ENCODE data around the gene GGT5.

GGT5 gene

DNA sequence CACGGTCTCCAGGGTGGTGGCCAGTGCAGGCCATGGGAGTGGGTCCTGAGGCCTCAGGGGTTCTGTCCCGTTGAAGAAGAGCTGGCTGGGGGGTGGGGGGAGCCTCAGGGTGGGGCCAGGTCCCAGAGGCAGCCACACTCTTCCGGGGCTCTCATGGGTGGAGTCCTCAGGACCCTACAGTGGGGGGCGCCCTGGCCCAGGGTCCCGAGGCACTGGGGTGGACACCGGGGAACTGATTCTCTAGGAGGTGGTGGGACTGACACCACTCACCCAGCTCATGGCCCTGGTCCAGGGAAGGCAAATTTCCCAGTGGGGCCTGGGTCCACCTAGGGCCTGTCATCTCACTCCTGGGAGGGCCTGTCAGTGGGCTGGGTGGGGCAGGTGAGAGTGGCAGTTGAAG is 12.8 kb downstream of the GGT5 start:
- no peak overlapping the region for H3K4me3 ChIP-seq (ENCODE audit: low read length in 2 of 2)
- H2BK12ac ChIP-seq (ENCODE audit: low read length) = no peak overlapping the region
- no peak overlapping the region for H3K18ac ChIP-seq (ENCODE audit: low read length)
- no peaks in the 10 kb centered on the region for H3K79me1 ChIP-seq (ENCODE audit: low read depth, low read length)
- H2BK120ac ChIP-seq (ENCODE audit: low read depth, low read length) = no peak overlapping the region
- DNase-seq (ENCODE audit: low spot score) = no peak
- H3K23ac ChIP-seq (ENCODE audit: low read depth, low read length, poor library complexity) = no peak overlapping the region
- no peak overlapping the region for H2AFZ ChIP-seq (ENCODE audit: low read length)
- H3K9me3 ChIP-seq (replicated peaks in 1 of 2; ENCODE audit: control insufficient read depth in 2 of 2, insufficient read depth in 1 of 2, low read depth in 1 of 2, low read length in 2 of 2) = no peaks in the 10 kb centered on the region
- H3K36me3 ChIP-seq (replicated peaks in 1 of 2; ENCODE audit: control insufficient read depth in 2 of 2, insufficient read depth in 2 of 2, low read length in 2 of 2) = no peaks in the 10 kb centered on the region
- H3K4me1 ChIP-seq (ENCODE audit: control insufficient read depth in 2 of 2, insufficient read depth in 1 of 2, low read depth in 1 of 2, low read length in 2 of 2) = peaks cover 0 to 2% of the 10 kb centered on the region in 2 donors
- peak overlapping the region; percentile 2 for H2BK5ac ChIP-seq (ENCODE audit: low read length)
- no peak overlapping the region for H4K91ac ChIP-seq (ENCODE audit: low read depth, low read length, poor library complexity)
- H3K4me2 ChIP-seq (ENCODE audit: insufficient read depth, low read length, poor library complexity, severe bottlenecking) = no peak overlapping the region
- no peak overlapping the region for H3K4ac ChIP-seq (ENCODE audit: low read length)
- no peak overlapping the region for H2BK15ac ChIP-seq (ENCODE audit: low read length)
- H3K9ac ChIP-seq (ENCODE audit: low read depth, low read length, poor library complexity) = no peak overlapping the region
- H4K8ac ChIP-seq (ENCODE audit: low read depth, low read length) = no peak overlapping the region
- H3K27me3 ChIP-seq (ENCODE audit: control insufficient read depth in 3 of 3, insufficient read depth in 3 of 3, low read depth in 1 of 3, low read length in 3 of 3) = no peaks in the 10 kb centered on the region
- no peak overlapping the region for H2AK5ac ChIP-seq (ENCODE audit: low read depth, low read length)
- H3K14ac ChIP-seq (ENCODE audit: low read length) = no peak overlapping the region
- H3K27ac ChIP-seq (replicated peaks; ENCODE audit: low read length) = no peak overlapping the region
- WGBS, 2 donors (ENCODE audit: extremely low coverage in 2 of 2, insufficient read length in 2 of 2, insufficient replicate concordance in 1 of 2) = no CpG with 5 or more reads among the region's 6 CpGs

DNA sequence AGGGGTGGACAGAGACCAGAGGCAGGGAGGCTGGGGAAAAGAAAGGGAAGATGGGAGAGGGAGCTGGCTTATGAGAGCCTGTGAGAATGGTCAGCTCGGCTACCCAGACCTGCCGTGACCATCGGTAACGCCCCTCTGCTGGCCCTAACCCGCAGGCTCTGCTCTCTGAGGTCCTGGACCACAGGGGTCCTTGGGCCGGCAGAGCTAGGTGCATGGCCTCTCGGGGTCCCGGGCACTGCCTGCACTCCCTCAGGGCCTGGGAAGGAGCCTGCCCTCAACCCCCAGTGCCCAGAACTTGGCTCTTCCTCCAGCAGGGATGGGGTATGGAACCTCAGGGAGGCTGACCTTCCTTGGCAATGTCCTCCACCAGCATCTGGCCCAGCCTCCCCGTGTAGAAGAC is 13.2 kb downstream of the GGT5 start:
- no peaks in the 10 kb centered on the region for H3K27me3 ChIP-seq (ENCODE audit: control insufficient read depth in 3 of 3, insufficient read depth in 3 of 3, low read depth in 1 of 3, low read length in 3 of 3)
- H3K18ac ChIP-seq (ENCODE audit: low read length) = no peak overlapping the region
- DNase-seq (ENCODE audit: low spot score) = no peak
- no peak overlapping the region for H3K9ac ChIP-seq (ENCODE audit: low read depth, low read length, poor library complexity)
- no peaks in the 10 kb centered on the region for H3K36me3 ChIP-seq (replicated peaks in 1 of 2; ENCODE audit: control insufficient read depth in 2 of 2, insufficient read depth in 2 of 2, low read length in 2 of 2)
- H2AK5ac ChIP-seq (ENCODE audit: low read depth, low read length) = peak overlapping the region; percentile 69
- no peak overlapping the region for H3K4ac ChIP-seq (ENCODE audit: low read length)
- WGBS, 2 donors (ENCODE audit: extremely low coverage in 2 of 2, insufficient read length in 2 of 2, insufficient replicate concordance in 1 of 2) = no CpG with 5 or more reads among the region's 9 CpGs
- no peak overlapping the region for H3K14ac ChIP-seq (ENCODE audit: low read length)
- H2BK15ac ChIP-seq (ENCODE audit: low read length) = no peak overlapping the region
- H3K4me1 ChIP-seq (ENCODE audit: control insufficient read depth in 2 of 2, insufficient read depth in 1 of 2, low read depth in 1 of 2, low read length in 2 of 2) = peaks cover 0 to 2% of the 10 kb centered on the region in 2 donors
- no peak overlapping the region for H3K23ac ChIP-seq (ENCODE audit: low read depth, low read length, poor library complexity)
- no peak overlapping the region for H3K4me2 ChIP-seq (ENCODE audit: insufficient read depth, low read length, poor library complexity, severe bottlenecking)
- H4K91ac ChIP-seq (ENCODE audit: low read depth, low read length, poor library complexity) = no peak overlapping the region
- H3K79me1 ChIP-seq (ENCODE audit: low read depth, low read length) = no peaks in the 10 kb centered on the region
- no peak overlapping the region for H2BK5ac ChIP-seq (ENCODE audit: low read length)
- no peak overlapping the region for H4K8ac ChIP-seq (ENCODE audit: low read depth, low read length)
- H2AFZ ChIP-seq (ENCODE audit: low read length) = no peak overlapping the region
- H2BK120ac ChIP-seq (ENCODE audit: low read depth, low read length) = no peak overlapping the region
- no peak overlapping the region for H3K27ac ChIP-seq (replicated peaks; ENCODE audit: low read length)
- no peak overlapping the region for H3K4me3 ChIP-seq (ENCODE audit: low read length in 2 of 2)
- H3K9me3 ChIP-seq (replicated peaks in 1 of 2; ENCODE audit: control insufficient read depth in 2 of 2, insufficient read depth in 1 of 2, low read depth in 1 of 2, low read length in 2 of 2) = no peaks in the 10 kb centered on the region
- H2BK12ac ChIP-seq (ENCODE audit: low read length) = no peak overlapping the region

- Histone ChIP-seq H2BK12ac (ENCODE audit: low read length) (no peak overlapping the region), H3K23ac (ENCODE audit: low read depth, low read length, poor library complexity) (no peak overlapping the region), H4K91ac (ENCODE audit: low read depth, low read length, poor library complexity) (no peak overlapping the region), H3K4me2 (ENCODE audit: insufficient read depth, low read length, poor library complexity, severe bottlenecking) (no peak overlapping the region), H3K14ac (ENCODE audit: low read length) (peak overlapping the region; percentile 23), H2AK5ac (ENCODE audit: low read depth, low read length) (peak overlapping the region; percentile 69), H2BK5ac (ENCODE audit: low read length) (no peak overlapping the region), H3K9ac (ENCODE audit: low read depth, low read length, poor library complexity) (no peak overlapping the region), H2BK120ac (ENCODE audit: low read depth, low read length) (no peak overlapping the region), H3K27me3 (ENCODE audit: control insufficient read depth in 3 of 3, insufficient read depth in 3 of 3, low read depth in 1 of 3, low read length in 3 of 3) (no peaks in the 10 kb centered on the region), H2BK15ac (ENCODE audit: low read length) (no peak overlapping the region), H2AFZ (ENCODE audit: low read length) (peak overlapping the region; percentile 27), H3K4me3 (ENCODE audit: low read length in 2 of 2) (no peak overlapping the region), H3K36me3 (replicated peaks in 1 of 2; ENCODE audit: control insufficient read depth in 2 of 2, insufficient read depth in 2 of 2, low read length in 2 of 2) (no peaks in the 10 kb centered on the region), H3K4me1 (ENCODE audit: control insufficient read depth in 2 of 2, insufficient read depth in 1 of 2, low read depth in 1 of 2, low read length in 2 of 2) (peaks cover 0 to 2% of the 10 kb centered on the region in 2 donors), H3K9me3 (replicated peaks in 1 of 2; ENCODE audit: control insufficient read depth in 2 of 2, insufficient read depth in 1 of 2, low read depth in 1 of 2, low read length in 2 of 2) (no peaks in the 10 kb centered on the region), H4K8ac (ENCODE audit: low read depth, low read length) (peak overlapping the region; percentile 55), H3K18ac (ENCODE audit: low read length) (peak overlapping the region; percentile 39), H3K79me1 (ENCODE audit: low read depth, low read length) (no peaks in the 10 kb centered on the region), H3K4ac (ENCODE audit: low read length) (no peak overlapping the region), H3K27ac (replicated peaks; ENCODE audit: low read length) (no peak overlapping the region)
- no CpG with 5 or more reads among the region's 18 CpGs for WGBS, 2 donors (ENCODE audit: extremely low coverage in 2 of 2, insufficient read length in 2 of 2, insufficient replicate concordance in 1 of 2)
- DNase-seq (ENCODE audit: low spot score) = no peak
These were observed 13.8 kb downstream of the GGT5 start for GRCh38 chr22:24230911-24231656.

DNA sequence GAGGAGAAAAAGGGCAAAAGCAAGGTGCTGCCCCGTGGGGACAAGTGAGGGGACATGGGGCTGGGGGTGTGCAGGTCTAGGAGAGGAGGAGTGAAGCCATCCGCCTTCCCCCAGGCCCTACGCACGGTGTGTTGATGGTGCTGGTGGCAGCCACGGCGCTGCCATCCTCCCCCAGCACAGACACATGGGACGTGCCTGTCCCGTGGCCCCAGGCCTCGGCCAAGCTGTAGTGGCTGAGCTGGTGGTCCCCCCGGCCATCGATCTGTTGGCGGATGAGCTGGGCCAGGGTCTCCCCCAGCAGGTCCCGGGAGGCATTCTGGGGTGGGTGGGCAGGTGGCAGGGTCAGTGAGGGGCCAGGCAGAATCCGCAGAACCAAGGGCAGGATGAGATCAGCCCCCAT is 18.9 kb downstream of the GGT5 start:
- DNase-seq (ENCODE audit: low spot score) = no peak
- Histone ChIP-seq H3K18ac (ENCODE audit: low read length) (no peak overlapping the region), H3K27me3 (ENCODE audit: control insufficient read depth in 3 of 3, insufficient read depth in 3 of 3, low read depth in 1 of 3, low read length in 3 of 3) (no peaks in the 10 kb centered on the region), H2BK15ac (ENCODE audit: low read length) (no peak overlapping the region), H3K4me1 (ENCODE audit: control insufficient read depth in 2 of 2, insufficient read depth in 1 of 2, low read depth in 1 of 2, low read length in 2 of 2) (peaks cover 0 to 1% of the 10 kb centered on the region in 2 donors), H3K4ac (ENCODE audit: low read length) (no peak overlapping the region), H3K23ac (ENCODE audit: low read depth, low read length, poor library complexity) (no peak overlapping the region), H3K4me3 (ENCODE audit: low read length in 2 of 2) (no peak overlapping the region), H3K9ac (ENCODE audit: low read depth, low read length, poor library complexity) (no peak overlapping the region), H2BK120ac (ENCODE audit: low read depth, low read length) (no peak overlapping the region), H4K91ac (ENCODE audit: low read depth, low read length, poor library complexity) (no peak overlapping the region), H4K8ac (ENCODE audit: low read depth, low read length) (no peak overlapping the region), H3K36me3 (replicated peaks in 1 of 2; ENCODE audit: control insufficient read depth in 2 of 2, insufficient read depth in 2 of 2, low read length in 2 of 2) (no peaks in the 10 kb centered on the region), H2BK5ac (ENCODE audit: low read length) (no peak overlapping the region), H3K27ac (replicated peaks; ENCODE audit: low read length) (no peak overlapping the region), H2BK12ac (ENCODE audit: low read length) (peak overlapping the region; percentile 58), H2AFZ (ENCODE audit: low read length) (no peak overlapping the region), H2AK5ac (ENCODE audit: low read depth, low read length) (peak overlapping the region; percentile 90), H3K9me3 (replicated peaks in 1 of 2; ENCODE audit: control insufficient read depth in 2 of 2, insufficient read depth in 1 of 2, low read depth in 1 of 2, low read length in 2 of 2) (peaks cover 2 to 9% of the 10 kb centered on the region in 2 donors), H3K79me1 (ENCODE audit: low read depth, low read length) (no peaks in the 10 kb centered on the region), H3K14ac (ENCODE audit: low read length) (no peak overlapping the region), H3K4me2 (ENCODE audit: insufficient read depth, low read length, poor library complexity, severe bottlenecking) (no peak overlapping the region)
- no CpG with 5 or more reads among the region's 14 CpGs for WGBS, 2 donors (ENCODE audit: extremely low coverage in 2 of 2, insufficient read length in 2 of 2, insufficient replicate concordance in 1 of 2)
